Colon (tissue), 2 donors: ENCODE results near the gene SOX30.
A peak's percentile ranks its signal among the peaks of the same experiment; 100 is the strongest.

Source experiments
- FAIRE-seq: peaks from 2 replicates; lab custom pipeline; 2012; peaks lifted over from hg19 to GRCh38; lab: Jason Lieb, UNC
- donor health status: control.
- donor health status: control.

Gene SOX30

GRCh38 chr5:157607371-157608161 lies 44.7 kb downstream of the SOX30 start:
- FAIRE-seq: no peak

GRCh38 chr5:157606046-157606445 lies 46.2 kb downstream of the SOX30 start:
- no peak for FAIRE-seq

GRCh38 chr5:157603333-157604190 lies 48.7 kb downstream of the SOX30 start:
- FAIRE-seq: no peak

DNA sequence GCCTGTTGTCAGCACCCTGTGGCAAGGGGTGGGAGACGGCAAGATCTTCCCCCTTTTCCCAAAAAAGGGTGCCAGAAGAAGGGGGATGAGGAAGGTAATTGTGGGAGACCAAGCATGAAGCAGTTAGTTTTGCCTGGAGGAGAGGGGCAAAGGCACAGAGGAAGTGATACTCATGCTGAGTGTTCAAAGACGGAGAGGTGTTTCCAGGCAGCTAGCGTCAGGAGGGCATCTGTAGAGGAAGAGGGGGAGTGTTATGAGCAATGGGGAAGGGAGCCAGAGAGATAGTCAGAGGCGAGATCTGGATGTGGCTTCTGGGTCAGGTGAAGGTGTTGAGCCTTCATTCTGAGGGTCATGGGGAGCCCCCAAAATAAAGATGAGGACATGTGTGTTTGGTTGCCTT lies 49.7 kb downstream of the SOX30 start:
- no peak for FAIRE-seq

DNA sequence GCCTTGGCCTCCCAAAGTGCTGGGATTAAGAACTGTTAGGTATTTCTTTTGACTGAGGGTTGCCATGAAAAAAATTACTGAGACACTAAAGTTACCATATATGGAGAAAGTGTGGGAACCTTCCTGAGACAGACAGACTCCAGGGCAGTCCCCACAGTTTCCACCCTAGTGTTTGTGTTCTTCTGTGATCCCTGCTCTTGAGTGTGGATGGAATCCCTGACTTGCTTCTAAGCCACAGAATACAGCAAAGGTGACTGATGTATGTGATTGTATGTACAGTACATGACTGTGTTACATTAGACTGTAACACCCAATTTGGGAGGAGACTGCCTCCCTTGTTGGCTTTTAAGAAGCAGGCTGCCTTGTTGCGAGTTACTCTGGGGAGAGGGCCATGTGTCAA lies 52.0 kb downstream of the SOX30 start:
- FAIRE-seq: no peak

GRCh38 chr5:157599565-157599964 lies 52.7 kb downstream of the SOX30 start:
- FAIRE-seq: no peak

DNA sequence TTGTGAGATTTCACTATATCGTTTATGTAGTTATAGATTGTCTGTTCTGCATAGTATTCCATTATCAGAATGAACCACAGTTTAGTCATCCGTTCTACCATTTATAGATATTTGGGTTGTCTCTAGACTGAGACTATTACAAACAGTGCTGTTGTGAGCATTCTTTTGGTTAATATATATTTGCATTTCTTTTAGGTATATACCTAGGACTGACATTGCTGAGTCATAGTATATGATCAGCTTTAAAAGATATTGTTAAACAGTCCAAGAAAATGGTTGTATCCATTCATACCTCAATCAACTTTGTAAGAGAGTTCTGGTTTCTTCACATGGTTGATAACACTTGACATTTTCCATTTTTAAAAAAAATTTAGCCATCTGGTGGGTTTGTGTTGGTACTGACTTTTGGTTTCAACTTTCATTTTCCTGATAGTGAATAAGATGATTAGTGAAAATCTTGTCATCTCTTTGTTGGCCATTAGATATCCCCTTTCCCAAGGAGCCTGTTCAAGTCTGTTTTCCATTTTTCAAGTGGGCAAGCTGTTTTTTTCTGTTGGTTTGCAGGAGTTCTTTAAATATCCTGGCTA lies 53.8 kb downstream of the SOX30 start:
- FAIRE-seq: peak; percentile 10

DNA sequence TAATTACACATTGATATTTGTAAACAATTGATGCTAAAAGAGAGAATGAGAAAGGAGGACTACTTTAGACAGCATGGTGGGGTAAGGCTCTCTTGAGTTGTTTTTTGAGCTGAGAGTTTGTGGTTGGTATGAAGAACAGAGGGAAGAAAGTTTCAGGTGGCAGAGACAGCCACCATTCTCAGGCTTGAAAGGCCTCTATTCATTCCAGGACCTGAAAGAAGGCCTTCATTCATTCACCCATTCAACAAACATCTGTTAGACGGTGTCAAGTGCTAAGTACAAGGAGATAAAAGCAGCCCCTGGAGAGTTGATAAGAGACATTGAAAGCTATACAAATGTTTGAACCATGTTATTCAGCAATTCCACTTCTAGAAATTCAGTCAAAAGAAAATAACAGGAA lies 55.0 kb downstream of the SOX30 start:
- no peak for FAIRE-seq

- no peak for FAIRE-seq
These were observed 55.8 kb downstream of the SOX30 start for GRCh38 chr5:157596487-157596886.

DNA sequence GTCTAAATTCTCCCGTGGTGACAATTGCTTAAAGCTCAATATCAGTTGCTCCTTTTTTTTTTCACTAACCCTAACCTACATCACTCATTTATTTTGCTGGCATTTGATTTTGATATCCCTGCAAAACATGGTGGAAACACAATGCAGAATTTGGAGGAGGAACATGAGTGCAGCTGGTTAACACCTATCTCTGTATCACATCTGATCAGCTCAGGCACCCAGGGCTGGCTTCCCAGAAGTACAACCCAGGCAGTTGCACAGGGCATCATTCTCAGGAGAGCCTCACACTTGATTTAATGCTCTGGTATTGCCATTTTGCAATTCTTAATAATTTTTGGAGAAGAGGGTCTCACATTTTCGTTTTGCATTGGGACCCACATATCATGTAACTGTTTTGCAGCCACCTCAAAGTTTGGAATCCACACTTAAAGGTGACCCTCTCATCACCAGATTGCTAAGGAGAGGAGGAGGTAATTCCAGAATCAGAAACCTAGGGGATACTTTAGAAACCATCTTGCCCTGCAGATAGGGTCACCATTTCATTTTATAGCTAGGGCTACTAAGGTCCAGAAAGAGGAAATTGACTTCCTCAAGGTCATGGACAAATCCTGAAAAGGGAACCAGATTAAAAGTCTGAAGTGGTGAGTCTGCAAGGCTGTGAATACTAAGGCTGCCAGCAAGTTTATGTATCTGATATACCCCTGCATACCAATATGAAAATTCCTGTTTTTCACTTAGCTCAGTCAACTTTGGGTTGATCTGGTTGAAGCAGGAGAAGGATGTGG lies 57.4 kb downstream of the SOX30 start:
- FAIRE-seq: no peak

- no peak for FAIRE-seq
These were observed 58.0 kb downstream of the SOX30 start for GRCh38 chr5:157594257-157594656.

GRCh38 chr5:157593052-157593757 lies 59.0 kb downstream of the SOX30 start:
- no peak for FAIRE-seq

DNA sequence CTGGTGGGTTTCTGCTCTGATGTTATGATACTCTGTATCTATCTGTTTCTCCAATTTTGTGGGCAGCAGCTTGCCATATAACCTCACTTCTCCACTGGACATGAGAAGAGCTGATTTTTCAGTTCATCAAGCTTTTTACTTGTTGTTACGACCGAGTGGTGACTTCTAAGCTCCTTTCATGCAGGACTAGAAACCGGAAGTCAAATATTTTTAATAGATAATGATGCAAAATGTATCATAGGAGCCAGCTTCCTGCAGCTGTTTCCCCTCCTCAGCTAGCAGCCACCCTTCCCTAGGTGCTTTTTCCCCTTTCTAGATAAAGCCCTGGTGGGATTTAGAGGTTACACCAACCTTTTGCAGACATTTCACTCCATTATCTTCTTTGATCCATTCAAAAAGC lies 59.6 kb downstream of the SOX30 start:
- no peak for FAIRE-seq

- FAIRE-seq: no peak
These were observed 61.8 kb downstream of the SOX30 start for GRCh38 chr5:157590478-157590877.

DNA sequence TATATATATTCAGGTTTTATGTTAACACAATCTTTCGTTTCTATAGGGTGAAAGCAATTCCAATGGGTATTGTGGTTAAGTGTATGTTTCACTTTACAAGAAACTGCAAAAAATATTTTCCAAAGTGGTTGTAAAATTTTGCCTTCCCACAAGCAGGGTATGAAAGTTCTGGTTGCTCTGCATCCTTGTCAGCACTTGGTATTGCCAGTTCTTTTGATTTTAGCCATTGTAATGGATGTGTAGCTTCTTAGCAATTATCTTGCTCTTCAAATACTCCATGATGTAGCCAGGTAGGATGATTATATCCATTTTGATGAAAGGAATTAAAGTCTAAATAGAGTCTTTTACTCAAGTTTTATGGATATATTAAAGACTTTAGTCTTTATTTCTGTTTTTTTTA lies 67.6 kb downstream of the SOX30 start:
- no peak for FAIRE-seq

- no peak for FAIRE-seq
These were observed 69.3 kb downstream of the SOX30 start for GRCh38 chr5:157582731-157583620.

- no peak for FAIRE-seq
These were observed 70.3 kb downstream of the SOX30 start for GRCh38 chr5:157581901-157582300.

GRCh38 chr5:157578079-157578780 lies 74.0 kb downstream of the SOX30 start:
- FAIRE-seq: no peak

GRCh38 chr5:157576678-157577077 lies 75.6 kb downstream of the SOX30 start:
- no peak for FAIRE-seq
